ENCODE measurements around the gene NT5C3A. TPM values are rescaled to one million over a fixed set of nuclear protein-coding genes. Genes with fewer than 3 reads are reported as not detected.
A peak's percentile ranks its signal among the peaks of the same experiment; 100 is the strongest.

Gene NT5C3A
- total RNA-seq, 1 donor from 2014 or later: 13.7 TPM

DNA sequence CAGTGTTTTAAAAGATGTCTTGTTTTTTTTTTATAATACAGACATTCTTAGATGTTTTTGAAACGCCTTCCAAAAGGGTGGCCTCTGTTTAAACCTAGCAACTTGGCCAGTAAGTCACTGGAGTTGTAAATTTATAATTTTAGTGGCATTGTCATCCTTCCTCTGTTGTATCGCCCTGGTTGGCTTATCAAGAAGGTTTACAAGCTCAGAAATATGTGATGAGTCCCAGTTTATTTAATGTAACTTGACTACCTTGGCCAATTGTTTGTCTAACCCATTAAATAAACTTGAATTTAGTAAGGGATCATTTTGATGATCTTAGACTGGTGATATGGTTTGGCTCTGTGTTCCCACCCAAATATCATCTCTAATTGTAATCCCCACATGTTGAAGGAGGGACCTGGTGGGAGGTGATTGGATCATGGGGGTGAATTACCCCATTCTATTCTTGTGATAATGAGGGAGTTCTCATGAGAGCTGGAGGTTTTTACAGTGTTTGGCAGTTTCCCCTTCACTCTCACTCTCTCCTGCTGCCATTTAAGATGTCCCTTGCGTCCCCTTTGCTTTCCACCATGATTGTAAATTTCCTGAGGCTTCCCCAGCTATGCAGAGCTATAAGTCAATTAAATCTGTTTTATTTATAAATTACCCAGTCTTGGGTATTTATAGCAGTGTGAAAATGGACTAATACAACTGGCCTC is 13.4 kb upstream of the NT5C3A start:
- no peak for ATAC-seq

DNA sequence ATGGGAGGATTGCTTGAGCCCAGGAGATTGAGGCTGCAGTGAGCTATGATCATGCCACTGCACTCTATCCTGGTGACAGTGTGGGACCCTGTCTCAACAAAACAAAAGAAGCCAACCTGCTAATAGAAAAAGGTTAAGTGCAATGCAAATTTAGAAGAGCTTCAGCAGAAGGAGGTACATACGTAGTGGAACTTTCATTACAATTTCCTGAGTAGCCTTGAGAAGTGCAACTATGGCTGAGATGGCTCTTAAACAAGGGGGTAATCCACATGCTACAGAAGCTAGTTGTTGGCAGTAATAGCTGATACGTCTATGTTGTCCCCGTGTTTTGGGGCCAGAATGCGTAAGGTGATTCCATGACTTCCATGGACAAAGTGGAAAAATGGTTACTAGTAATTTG is 10.7 kb upstream of the NT5C3A start:
- no peak for ATAC-seq

DNA sequence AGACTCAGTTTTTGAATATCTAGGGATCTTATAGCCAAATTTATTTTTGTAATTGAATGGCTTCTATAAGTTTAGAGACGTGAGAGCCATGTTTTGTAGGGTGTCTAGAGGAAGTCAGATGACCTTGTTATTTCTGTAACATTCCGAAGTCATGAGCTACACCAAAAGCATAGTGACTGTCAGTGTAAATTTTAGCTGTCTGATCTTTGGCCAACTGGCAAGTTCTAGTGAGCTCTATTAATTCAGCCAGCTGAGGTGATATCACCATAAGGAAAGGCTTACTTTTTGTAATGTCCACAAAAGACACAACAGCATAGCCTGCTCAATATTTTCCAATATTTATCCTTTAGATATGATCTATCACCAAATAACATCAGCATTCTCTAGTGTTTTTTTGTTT is 9.9 kb upstream of the NT5C3A start:
- ATAC-seq: no peak

DNA sequence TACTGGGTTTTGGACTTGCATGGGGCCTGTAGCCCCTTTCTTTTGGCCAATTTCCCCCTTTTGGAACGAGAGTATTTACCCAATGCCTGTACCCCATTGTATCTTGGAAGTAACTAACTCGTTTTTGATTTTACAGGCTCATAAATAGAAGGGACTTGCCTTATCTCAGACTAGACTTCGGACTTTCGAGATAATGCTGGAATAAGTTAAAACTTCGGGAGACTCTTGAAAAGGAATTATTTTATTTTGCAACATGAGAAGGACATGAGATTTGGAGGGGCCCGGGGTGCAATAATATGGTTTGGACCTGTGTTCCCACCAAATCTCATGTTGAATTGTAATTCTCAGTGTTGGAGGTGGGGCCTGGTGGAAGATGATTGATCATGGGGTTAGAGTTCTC is 8.3 kb upstream of the NT5C3A start:
- no peak for ATAC-seq

DNA sequence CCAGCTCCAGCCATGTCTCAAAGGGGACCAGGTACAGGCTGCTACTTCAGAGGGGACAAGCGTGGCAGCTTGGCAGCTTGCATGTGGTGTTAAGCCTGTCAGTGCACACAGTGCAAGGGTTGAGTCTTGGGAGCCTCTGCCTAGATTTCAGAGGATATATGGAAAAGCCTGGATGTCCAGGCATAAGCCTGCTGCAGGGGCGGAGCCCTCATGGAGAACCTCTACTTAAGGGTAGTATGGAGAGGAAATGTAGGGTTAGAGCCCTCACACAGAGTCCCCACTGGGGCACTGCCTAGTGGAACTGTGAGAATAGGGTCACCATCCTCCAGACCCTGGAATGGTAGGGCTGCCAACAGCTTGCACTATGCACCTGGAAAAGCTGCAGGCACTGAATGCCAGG is 7.7 kb upstream of the NT5C3A start:
- no peak for ATAC-seq

DNA sequence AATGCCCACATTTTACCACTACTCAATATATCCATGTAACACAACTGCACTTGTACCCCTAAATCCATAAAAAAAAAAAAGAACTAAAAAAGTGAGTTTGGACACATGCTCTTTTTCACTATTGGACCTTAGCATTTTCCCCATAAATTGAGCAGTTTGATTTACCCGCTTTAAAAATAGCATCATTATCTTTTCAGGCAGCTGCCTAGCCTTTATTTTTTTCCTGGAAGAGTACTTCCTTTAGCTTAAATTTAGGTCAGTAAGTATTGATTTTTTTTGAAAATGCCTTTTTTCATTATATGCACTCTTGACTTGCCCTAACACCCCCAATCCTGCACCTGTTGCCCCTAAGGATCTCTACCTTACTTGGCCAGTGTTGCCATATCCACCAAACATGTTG is 5.3 kb upstream of the NT5C3A start:
- ATAC-seq: no peak

DNA sequence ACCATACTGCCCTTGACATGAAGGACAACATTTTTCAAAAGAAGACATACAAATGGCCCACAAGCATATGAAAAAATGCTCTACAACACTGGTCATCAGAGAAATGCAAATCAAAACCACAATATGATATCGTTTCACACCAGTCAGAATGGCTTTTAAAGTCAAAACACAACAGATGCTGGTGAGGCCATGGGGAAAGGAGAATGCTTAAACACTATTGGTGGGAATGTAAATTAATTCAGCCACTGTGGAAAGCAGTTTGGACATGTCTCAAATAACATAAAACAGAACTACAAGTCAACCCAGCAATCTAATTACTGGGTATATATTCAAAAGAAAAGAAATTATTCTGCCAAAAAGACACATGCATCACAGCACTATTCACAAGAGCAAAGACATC is 4.2 kb upstream of the NT5C3A start:
- no peak for ATAC-seq

DNA sequence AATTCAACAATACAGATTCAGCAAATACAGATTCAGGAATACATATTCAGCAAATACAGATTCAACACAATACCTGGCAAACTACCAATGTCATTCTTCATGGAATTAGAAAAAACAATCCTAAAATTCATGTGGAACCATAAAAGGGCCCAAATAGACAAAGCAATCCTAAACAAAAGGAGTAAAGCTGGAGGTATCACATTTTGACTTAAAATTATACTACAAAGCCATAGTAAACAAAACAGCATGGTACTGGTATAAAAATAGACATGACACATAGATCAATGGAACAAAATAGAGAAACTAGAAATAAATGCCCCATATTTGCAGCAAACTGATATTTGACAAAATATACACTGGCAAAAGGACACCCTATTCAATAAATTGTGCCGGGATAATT is 3.4 kb upstream of the NT5C3A start:
- ATAC-seq: no peak

DNA sequence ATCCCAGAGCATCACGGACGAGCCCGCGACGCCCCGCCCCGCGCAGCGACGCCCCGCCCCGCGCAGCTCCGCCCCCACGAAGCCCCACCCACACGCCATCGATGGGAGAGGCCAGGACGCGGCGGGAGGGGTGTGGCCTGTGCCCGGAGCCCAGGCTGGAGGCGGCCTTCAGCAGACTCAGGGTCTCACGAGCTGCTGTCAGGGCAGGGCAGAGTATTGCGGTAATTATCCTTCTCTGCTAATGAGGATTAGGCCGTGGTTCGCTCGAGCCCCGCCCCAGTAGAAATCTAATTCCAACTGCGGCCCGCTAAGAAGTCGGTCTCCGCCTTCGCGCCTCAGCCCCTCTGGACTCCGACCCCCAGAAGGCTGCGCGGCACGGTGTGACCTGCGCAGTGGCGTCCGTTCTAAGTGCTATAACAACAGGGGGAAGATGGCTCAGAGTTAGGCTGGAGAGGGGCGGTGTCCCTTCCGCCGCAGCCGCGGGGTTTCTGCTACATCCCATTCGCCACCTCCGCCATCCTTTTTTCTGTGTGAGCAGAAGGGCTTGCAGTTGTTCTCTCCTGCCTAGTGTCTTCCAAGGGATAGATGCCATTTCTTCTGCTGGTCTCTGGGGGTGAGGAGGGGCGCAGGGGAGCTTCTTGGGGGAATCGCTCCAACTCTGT is 337 bp upstream of the NT5C3A start:
- peak; percentile 100 for ATAC-seq

DNA sequence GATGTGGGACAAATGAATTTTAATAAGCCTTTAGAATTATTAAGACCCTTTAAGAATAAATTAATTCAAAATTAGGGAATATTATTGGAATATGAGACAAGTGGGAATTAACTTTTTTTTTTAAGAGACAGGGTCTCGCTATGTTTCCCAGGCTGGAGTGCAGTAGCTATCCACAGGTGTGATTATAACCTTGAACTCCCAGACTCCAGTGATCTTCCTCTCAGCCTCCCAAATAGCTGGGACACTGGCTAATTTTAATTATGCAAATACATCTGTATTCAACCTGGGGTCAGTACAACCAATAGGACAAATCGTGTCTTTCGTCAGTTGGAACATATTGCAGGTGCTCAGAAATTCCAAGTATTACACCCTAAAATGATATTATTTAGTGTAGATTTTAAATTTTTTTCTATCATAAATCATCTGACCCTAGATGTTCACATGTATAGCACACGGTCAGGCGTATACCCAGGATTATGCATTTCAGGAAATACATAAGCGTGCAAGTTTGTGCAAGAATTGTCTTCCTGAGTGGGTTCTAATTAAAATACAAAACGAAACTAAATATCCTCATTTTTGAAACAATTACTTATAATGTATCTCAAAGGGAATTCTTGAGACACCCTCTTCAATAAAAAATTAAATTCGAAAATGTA is 1.2 kb downstream of the NT5C3A start:
- ATAC-seq: no peak

DNA sequence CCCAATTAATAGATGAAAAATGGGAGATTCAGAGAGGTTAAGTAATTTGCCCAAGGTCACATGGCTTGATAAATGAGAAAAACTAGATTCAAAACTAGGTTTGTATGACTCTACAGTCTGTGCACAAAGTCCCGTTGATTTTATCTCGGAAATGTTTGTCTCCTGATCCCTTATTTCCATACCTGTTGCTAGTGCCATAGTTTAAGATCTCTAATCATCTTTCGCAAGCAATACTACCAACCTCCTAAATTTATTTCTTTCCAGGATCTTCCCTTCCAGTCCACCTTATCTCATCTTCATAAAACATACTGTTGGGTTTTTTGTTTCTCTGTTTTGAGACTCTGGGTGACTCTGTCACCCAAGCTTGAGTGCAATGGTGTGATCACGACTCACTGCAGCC is 2.9 kb downstream of the NT5C3A start:
- ATAC-seq: no peak

DNA sequence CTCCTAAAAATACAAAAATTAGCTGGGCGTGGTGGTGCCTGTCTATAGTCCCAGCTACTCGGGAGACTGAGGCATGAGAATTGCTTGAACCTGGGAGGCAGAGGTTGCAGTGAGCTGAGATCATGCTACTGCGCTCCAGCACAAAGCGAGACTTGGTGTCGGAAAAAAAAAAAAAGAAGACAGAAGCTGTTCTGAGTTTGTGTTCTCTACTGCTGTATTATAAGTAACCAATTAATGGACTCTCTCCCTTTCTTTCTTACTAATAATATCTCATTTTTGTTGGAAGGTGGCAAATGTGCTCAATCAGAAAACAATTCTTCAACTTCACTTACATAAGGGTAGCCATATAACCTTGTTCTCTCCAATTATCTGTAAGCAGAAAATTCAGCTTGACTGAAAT is 7.4 kb downstream of the NT5C3A start:
- no peak for ATAC-seq

DNA sequence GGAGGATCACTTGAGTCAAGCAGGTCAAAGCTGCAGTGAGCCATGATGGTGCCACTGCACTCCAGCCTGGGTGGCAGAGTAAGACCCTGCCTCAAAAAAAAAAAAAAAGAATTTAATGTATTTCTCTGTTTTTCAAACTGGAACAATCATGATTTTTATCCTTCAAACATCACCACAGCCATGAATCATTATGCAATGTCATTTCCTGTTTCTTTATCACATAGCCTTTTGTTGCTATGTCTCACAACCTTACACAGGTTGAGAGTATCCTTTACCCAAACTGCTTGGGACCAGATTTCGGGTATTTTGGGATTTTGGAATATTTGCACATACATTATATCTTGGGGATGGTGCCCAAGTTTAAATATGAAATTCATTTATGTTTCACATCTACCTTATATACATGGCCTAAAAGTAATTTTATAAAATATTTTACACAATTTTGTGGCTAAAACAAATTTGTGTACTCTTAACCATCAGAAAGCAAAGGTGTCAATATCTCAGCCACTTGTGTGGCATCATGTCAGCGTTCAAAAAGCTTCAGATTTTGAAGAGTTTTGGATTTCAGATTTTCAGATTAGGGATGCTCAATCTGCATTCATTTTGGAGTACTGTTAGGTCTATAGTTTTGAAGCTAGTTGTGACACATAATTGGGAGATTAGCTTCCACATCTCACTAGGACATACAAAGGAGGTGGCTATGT is 8.2 kb downstream of the NT5C3A start:
- ATAC-seq: no peak

DNA sequence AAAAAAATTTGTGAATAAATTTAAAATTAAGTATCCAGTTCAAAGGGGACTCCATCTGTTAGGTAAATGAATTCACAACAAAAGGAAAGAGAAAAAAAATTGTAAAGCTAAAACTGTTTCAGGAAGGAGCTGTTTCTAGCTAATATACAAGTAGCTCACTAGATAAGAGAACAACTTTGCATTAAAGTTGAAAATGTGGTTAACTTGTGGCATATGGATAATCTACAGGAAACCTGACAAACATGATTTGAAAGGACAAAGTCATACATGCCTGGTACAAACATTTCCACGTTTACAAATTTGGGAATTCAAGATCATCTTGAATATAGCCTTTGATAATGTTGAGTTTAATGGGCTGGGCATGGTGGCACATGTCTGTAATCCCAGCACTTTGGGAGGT is 8.9 kb downstream of the NT5C3A start:
- no peak for ATAC-seq

DNA sequence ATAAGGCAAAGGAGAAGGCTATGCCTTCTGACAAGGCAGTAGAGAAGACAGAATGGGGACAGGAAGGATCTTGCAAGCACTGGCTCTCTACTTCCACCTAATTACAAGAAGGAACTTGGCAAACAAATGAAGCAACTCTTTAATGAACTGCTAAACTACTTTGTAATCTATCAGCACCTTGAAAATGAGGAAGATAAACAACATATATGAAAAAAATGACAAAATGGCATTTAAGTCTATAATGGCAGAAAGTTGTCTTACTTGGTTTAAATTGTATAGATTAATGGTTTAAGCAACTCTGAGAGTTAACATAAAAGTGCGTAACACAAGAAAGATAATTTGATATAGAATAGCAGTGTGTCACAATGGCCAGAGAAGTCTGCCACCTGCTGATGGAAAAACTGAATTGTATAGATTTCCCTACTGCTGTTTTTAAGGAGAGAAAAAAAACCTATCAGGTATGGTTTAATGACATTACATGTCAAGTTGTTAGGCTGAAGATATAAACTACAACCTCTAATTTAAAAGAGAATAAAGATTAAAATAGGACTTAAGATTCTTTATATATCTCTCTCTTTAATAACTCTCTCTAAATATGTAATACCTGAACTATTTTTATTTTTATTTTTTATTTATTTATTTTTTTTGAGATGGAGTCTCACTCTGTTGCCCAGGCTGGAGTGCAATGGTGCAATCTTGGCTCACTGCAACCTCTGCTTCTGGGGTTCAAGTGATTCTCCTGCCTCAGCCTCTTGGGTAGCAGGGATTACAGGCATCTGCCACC is 11.8 kb downstream of the NT5C3A start:
- ATAC-seq: peak; percentile 70

DNA sequence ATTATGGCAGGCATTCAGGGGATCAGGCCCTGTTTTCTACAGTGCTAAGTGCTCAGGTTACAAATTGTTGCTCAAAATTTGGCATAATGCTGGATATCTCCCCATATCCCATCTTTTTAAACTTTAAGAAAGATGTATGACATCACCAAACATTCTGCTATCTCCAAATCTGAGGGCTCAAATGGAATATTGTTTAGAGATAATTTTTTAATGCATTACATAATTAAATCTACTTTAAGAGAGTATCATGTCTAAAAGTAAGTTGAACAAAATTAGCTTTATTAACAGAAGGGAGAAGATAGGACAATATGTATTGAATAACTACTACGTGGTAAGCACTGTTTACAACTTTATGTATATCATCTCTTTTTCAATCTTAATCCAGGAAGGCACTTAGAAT is 13.9 kb downstream of the NT5C3A start:
- no peak for ATAC-seq

DNA sequence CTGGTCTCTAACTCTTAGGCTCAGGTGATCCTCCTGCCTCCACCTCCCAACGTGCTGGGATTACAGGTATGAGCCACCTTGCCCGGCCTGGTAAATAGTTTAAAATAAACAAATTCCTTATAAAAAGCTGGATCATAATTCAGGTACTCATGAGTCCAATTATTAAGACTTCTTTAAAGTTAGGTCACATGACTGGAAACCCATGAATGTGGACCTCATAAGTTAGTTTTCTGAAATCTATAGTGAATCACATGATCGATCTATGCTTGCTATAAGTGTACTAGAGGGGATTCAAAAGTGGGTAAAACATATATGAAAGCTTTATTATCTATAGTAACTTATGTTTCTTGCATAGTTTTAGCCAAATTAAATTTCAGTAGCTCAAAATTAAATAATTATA is 14.3 kb downstream of the NT5C3A start:
- ATAC-seq: no peak

DNA sequence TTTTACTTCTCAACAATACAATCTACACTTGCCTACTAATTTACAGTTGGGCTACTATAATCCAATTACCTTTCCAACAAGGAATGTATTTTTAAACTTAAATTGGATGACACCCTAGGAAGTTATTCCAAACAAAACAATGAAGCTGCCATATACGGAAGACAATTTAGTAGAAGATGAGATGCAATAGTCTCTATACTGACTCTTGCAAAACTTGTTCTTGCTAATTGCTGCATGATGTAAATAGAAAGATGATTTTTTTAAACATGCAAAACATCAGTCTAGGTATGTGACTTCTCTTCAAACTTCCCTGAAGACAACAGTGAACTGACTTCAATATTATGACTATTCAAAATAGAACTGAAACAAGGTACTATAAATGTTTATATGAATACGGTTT is 17.6 kb downstream of the NT5C3A start:
- peak; percentile 43 for ATAC-seq

DNA sequence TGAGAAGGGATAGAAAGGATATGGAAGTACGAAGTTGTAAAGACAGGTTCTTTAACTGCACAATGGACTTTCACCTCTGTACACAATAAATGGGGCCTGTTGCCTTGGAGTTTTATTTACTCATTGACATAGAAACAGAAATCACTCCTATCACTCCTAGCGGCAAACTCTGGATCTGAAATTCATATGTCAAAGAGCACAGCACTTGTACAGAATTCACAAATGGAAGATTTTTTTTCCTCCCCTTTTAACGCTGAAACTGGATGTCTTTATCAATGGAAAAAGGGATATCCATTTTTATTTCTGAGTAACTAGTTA is 18.2 kb downstream of the NT5C3A start:
- ATAC-seq: peak; percentile 27

DNA sequence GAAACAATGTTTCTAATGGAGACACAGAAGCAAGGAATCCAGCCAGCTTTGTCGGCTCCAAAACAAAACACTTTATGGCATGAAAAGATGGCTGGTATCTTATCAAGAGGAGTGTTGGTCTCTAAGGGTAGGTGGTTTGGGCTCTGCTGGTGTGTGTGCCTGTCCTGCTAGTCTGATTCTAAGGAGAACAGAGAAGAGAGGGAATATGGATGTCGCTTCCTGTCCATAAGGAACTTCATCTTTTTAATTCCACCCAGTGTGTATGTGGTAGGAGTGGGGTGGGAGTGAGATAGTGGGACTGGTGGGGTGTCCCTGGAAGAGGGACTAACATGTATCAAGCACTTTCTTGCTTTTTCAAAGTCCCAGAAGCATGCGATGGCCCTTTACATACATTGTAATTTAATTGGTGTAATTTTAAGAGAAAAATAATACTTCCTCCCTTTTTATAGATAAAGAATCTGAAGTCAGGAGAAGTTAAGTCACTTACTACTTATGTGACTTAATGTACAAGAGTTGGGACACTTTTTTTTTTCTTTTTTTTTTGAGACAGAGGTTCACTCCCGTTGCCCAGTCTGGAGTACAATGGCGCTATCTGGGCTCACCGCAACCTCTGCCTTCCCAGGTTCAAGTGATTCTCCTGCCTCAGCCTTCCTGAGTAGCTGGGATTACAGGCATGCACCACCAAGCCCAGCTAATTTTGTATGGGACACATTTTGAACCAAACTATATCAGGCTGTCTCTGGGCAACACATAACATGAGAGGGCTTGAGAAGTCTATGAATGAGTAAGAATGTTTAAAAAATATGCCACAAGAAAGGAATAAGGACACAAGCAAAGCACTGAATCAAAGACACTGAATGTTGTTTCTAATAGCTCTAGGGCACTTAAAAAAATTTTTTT is 18.8 kb downstream of the NT5C3A start:
- ATAC-seq: no peak

DNA sequence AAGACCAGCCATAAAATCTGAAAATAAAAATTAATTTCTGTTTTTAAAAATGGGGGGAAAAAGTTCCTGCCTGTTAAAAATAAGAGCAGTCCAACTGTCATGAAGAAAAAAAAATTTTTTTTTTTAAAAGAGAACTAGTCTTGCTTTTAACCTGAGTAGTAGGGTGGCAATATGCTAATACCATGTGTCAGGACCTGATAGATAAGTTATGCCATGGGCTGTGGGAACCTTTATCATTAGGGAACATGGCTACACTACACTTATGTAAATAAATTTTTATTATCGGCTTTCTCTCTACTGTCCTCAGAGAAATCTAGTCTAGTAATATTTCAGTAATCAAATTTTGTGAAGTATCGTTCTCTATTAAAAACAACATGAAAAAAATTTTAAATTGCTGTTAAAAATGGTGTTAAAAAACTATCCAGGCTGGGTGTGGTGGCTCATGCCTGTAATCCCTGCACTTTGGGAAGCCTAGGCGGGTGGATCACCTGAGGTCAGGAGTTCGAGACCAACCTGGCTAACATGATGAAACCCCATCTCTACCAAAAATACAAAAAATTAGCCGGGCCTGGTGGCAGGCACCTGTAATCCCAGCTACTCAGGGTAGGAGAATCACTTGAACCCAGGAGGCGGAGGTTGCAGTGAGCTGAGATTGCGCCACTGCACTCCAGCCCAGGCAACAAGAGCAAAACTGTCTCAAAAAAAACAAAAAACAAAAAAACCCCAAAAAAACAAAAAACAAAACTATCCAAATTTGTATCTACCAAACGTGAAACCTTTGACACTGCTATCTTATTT is 20.7 kb downstream of the NT5C3A start:
- no peak for ATAC-seq
